Effector CD4-positive, alpha-beta T cell (primary cell): Measurements from ENCODE around the gene NBPF26.
"Not testable (repeated sequence)": the region's sequence is repeated elsewhere in the genome, so short reads cannot be mapped to it uniquely, and the experiment has no call there.

Experiments used
- DNase-seq: peaks from one replicate; pipeline ENCODE4 v3.0.0-alpha.2; 2020

Gene NBPF26

GRCh38 chr1:120859615-120860234 lies 136.0 kb downstream of the NBPF26 start:
- DNase-seq = not testable (repeated sequence)

GRCh38 chr1:120878206-120878605 lies 154.5 kb downstream of the NBPF26 start:
- DNase-seq = not testable (repeated sequence)

DNA sequence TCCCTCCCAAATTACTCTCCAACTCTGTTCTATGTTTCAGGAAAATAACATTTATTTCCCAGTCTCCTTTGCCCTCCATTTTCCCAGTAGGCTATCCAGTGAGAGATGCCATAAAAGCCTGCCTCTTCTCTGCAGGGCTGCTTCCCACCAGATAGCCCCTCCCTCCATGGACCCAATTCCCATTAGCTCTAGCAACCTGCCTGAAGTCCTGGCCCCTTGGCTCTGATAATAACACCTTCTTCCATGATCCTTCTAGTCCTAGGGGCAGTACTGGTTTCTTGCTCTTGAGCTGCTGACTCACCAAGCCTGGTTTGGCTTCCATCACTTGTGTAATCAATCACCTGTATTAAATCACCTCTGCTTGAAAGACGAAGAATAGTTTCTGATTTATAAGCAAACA lies 156.3 kb downstream of the NBPF26 start:
- not testable (repeated sequence) for DNase-seq

GRCh38 chr1:120881934-120882333 lies 158.2 kb downstream of the NBPF26 start:
- not testable (repeated sequence) for DNase-seq
